Vagina (tissue), 2 donors: Measurements from ENCODE around the gene ZDHHC17. TPM values are rescaled to one million over a fixed set of nuclear protein-coding genes. Genes with fewer than 3 reads are reported as not detected.

Source experiments
- DNase-seq, 2 donors: peaks; one replicate each; pipeline ENCODE4 v3.0.0-alpha.2; 2017; ENCODE audit errors: extremely low spot score in 2 of 2
- H3K27ac ChIP-seq: fragments of 200-600 bp; sonication (generic); one replicate; pipeline ENCODE4 v1.5.1; 2019
- H3K27me3 ChIP-seq: fragments of 200-600 bp; sonication (generic); one replicate; pipeline ENCODE4 v1.5.1; 2019
- H3K36me3 ChIP-seq, 2 donors: fragments of 200-600 bp; sonication (generic); one replicate each; pipeline ENCODE4 v1.5.1; 2017 to 2019
- H3K4me1 ChIP-seq: fragments of 200-600 bp; sonication (generic); one replicate; pipeline ENCODE4 v1.5.1; 2019
- H3K4me3 ChIP-seq, 2 donors: fragments of 200-600 bp; sonication (generic); 1 replicate in 1 of 2; 2 replicates in 1 of 2; pipeline ENCODE4 v1.5.1; 2016 to 2019
- H3K9me3 ChIP-seq: fragments of 200-600 bp; sonication (generic); one replicate; pipeline ENCODE4 v1.5.1; 2019
- POLR2A ChIP-seq, 2 donors: fragments of 450-650 bp; IDR thresholded peaks; one replicate each; pipeline ENCODE4 v1.6.1; 2017; ENCODE audit warnings: antibody characterized with exemption in 2 of 2, mild to moderate bottlenecking in 2 of 2, moderate library complexity in 2 of 2
- POLR2AphosphoS5 ChIP-seq, 2 donors: sonication (generic); formaldehyde crosslinking; IDR thresholded peaks; one replicate each; pipeline ENCODE4 v1.9.0; 2017; ENCODE audit warnings: antibody characterized with exemption in 2 of 2, mild to moderate bottlenecking in 2 of 2, low read depth in 1 of 2; ENCODE audit not compliant: insufficient read depth in 1 of 2
- intact Hi-C: fragments of 100-400 bp; cut with DNase I; formaldehyde crosslinking; loops from one replicate; pipeline ENCODE4 v1.15.1; 2023
- total RNA-seq: library from RNA; depleted of rRNA; stranded (reverse); fragments of >200 nt; gene quantifications from one replicate; pipeline ENCODE4 v1.2.3, GENCODE V29; 2016
- TF ChIP-seq, protein P1 (sequence below), 3 experiments: fragments of 450-650 bp in 2 of 3; fragments of 200-600 bp in 1 of 3; sonication (generic) in 1 of 3; IDR thresholded peaks; one replicate each; pipeline ENCODE4 v1.5.1; 2017 to 2019; ENCODE audit warnings: antibody characterized with exemption in 3 of 3, mild to moderate bottlenecking in 2 of 3, moderate library complexity in 2 of 3

Gene ZDHHC17
- total RNA-seq, 1 donor from 2014 or later = 59.9 TPM

DNA sequence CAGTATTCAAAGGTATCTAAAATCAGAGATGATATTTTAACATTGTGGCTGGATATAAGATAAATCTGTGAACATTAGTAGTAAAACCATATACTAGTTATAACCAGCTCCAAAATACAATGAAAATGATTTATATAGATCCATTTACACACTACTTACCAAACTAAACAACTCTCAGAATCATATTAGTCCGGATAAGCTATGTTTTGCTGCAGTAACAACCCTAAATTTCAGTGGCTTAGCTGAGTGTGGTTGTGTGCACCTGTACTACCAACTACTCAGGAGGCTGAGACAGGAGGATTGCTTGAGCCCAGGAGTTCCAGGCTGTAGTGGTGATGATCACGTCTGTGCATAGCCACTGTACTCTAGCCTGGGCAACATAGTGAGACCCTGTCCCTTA is 23.8 kb downstream of the ZDHHC17 start:
- DNase-seq = no peak
- intact Hi-C loops = no loop called here
- no peaks in the 10 kb centered on the region for H3K27me3 ChIP-seq
- peaks cover 42% of the 10 kb centered on the region for H3K4me1 ChIP-seq
- H3K36me3 ChIP-seq = no peaks in the 10 kb centered on the region
- TF ChIP-seq, protein P1, sequence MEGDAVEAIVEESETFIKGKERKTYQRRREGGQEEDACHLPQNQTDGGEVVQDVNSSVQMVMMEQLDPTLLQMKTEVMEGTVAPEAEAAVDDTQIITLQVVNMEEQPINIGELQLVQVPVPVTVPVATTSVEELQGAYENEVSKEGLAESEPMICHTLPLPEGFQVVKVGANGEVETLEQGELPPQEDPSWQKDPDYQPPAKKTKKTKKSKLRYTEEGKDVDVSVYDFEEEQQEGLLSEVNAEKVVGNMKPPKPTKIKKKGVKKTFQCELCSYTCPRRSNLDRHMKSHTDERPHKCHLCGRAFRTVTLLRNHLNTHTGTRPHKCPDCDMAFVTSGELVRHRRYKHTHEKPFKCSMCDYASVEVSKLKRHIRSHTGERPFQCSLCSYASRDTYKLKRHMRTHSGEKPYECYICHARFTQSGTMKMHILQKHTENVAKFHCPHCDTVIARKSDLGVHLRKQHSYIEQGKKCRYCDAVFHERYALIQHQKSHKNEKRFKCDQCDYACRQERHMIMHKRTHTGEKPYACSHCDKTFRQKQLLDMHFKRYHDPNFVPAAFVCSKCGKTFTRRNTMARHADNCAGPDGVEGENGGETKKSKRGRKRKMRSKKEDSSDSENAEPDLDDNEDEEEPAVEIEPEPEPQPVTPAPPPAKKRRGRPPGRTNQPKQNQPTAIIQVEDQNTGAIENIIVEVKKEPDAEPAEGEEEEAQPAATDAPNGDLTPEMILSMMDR (IDR thresholded peaks at IDR 0.05) = no peak
- TF ChIP-seq POLR2A (IDR thresholded peaks at IDR 0.05) = no peak
- no peak for TF ChIP-seq POLR2AphosphoS5 (IDR thresholded peaks at IDR 0.05; ENCODE audit: insufficient read depth in 1 of 2, low read depth in 1 of 2)
- H3K9me3 ChIP-seq = no peaks in the 10 kb centered on the region
- no peak overlapping the region for H3K4me3 ChIP-seq
- no peak overlapping the region for H3K27ac ChIP-seq

DNA sequence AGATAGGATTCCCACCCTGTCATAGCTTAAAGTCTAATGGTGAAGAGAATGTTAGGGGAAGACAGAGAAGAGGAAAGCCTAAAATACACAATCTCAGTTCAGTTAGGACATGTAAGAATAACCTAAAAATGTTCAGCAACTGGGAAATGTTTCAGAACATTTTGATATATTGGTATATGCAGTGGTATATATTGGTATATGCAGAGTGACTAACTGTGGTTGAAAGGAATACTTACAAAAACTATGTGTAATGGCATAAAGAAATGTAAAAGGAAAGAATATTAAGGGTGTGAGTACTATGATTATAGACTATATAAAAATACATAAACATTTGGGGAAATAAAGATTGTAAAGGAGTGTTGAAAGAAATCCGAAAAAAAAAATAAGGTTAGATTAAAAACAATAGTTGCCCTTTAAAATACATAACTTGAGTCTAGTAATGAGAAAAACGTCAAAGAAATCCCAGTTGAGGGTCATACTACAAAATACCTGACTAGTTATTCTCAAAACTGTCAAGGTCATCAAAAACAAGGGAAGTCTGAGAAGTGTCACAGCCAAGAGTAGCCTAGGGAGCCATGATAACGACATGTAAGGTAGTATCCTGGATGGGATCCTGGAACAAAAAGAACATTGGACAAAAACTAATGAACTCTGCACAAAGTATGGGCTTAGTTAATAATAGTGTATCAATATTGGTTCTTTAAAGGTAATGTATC is 25.6 kb downstream of the ZDHHC17 start:
- H3K4me3 ChIP-seq = no peak overlapping the region
- H3K9me3 ChIP-seq = no peaks in the 10 kb centered on the region
- TF ChIP-seq POLR2A (IDR thresholded peaks at IDR 0.05) (no peak), POLR2AphosphoS5 (IDR thresholded peaks at IDR 0.05; ENCODE audit: insufficient read depth in 1 of 2, low read depth in 1 of 2) (no peak)
- TF ChIP-seq, protein P1 (IDR thresholded peaks at IDR 0.05) = no peak
- peaks cover 37% of the 10 kb centered on the region for H3K4me1 ChIP-seq
- DNase-seq = no peak
- intact Hi-C loops = loop anchor here (5.0 kb wide), 1 partner anchor 167 kb away; no protein-coding TSS in a partner anchor
- H3K27ac ChIP-seq = no peak overlapping the region
- H3K36me3 ChIP-seq = no peaks in the 10 kb centered on the region
- no peaks in the 10 kb centered on the region for H3K27me3 ChIP-seq

DNA sequence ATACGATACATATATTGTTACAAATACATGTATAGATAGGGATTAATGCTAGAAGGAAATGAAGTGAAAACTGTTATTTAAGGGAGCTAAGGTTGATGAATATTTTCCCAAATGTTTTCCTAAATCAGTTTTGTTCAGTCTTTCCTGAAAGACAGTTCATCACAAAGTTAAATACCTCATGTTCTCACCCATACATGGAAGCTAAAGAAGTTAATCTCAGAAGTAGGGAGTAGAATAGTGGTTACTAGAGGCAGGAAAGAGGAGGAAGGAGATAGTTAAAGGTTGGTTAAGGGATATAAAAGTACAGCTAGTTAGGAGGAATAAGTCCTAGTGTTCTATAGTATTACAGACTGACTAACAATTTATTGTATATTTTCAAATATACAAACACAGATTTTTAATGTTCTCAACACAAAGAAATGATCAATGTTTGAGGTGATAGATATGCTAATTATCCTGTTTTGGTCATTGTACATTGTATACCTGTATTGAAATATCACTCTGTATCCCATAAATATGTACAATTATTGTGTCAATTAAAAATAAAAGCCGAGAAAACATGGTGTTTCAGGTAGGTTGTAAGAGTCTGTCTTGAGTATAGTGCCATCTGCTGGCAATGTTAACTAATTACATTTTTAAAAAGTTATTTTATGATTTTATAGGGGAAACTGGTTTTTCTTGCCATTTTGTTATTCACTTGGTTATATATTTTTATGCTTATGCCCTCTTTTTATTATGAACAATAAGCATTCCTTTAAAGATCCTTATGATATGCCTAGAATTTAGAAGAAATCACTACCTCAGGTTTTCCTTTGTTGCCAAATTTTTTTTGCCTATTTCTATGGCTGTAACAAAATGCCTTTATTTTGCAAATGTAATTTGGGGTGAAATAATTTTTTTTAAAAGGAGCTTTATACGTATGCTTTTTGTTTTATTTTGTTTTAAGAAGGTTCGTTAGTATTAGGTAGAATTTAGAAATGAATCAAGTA is 26.9 kb downstream of the ZDHHC17 start:
- H3K9me3 ChIP-seq = no peaks in the 10 kb centered on the region
- no peak for TF ChIP-seq POLR2A (IDR thresholded peaks at IDR 0.05)
- TF ChIP-seq, protein P1 (IDR thresholded peaks at IDR 0.05) = peak; percentile 64 to 81 (median 75)
- no peak for TF ChIP-seq POLR2AphosphoS5 (IDR thresholded peaks at IDR 0.05; ENCODE audit: insufficient read depth in 1 of 2, low read depth in 1 of 2)
- no peaks in the 10 kb centered on the region for H3K27me3 ChIP-seq
- peaks cover 24% of the 10 kb centered on the region for H3K4me1 ChIP-seq
- no peaks in the 10 kb centered on the region for H3K36me3 ChIP-seq
- intact Hi-C loops = loop anchor here (5.0 kb wide), 1 partner anchor 169 kb away; no protein-coding TSS in a partner anchor
- no peak for DNase-seq
- no peak overlapping the region for H3K27ac ChIP-seq
- H3K4me3 ChIP-seq = no peak overlapping the region

DNA sequence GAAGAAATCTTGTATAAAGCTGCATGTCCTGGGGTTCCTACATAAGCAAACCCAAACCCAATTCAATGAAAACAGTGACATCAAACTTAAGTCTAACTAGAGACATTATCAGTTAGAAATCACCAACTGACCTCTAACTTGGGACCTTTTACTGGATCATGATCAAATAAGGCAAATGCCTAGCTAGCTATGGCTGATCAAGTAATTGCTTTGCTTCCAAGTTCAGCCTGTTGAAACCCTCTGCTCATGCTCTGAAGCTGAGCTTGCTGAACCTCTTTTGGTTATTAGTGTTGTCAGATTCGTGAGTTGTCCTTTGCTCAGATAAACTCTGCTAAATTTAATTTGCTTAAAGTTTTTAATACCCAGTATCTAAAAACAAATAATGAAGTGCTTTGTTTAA is 28.9 kb downstream of the ZDHHC17 start:
- Histone ChIP-seq H3K4me3 (no peak overlapping the region), H3K27ac (no peak overlapping the region), H3K27me3 (no peaks in the 10 kb centered on the region), H3K36me3 (no peaks in the 10 kb centered on the region), H3K9me3 (no peaks in the 10 kb centered on the region), H3K4me1 (peaks cover 24% of the 10 kb centered on the region)
- DNase-seq = no peak
- intact Hi-C loops = loop anchor here (5.0 kb wide), 1 partner anchor 171 kb away; no protein-coding TSS in a partner anchor
- TF ChIP-seq POLR2A (IDR thresholded peaks at IDR 0.05) (no peak), POLR2AphosphoS5 (IDR thresholded peaks at IDR 0.05; ENCODE audit: insufficient read depth in 1 of 2, low read depth in 1 of 2) (no peak)
- TF ChIP-seq, protein P1 (IDR thresholded peaks at IDR 0.05) = no peak
